SK-N-SH (cell line): ENCODE data around the gene MVD. TPM values are rescaled to one million over a fixed set of nuclear protein-coding genes. Genes with fewer than 3 reads are reported as not detected.

Experiments used
- CTCF ChIA-PET: fragments of 300-600, 350-600 bp; formaldehyde crosslinking; extraction: SDS; loops from one replicate; lab custom pipeline; 2021; lab: Yijun Ruan, JAX
- POLR2A ChIA-PET: fragments of 350-600 bp; sonication (Branson Sonifier 250); formaldehyde crosslinking; extraction: SDS; loops from one replicate; lab custom pipeline; 2020; ENCODE audit warnings: antibody characterized with exemption, inconsistent platforms; lab: Yijun Ruan, JAX
- DNase-seq: peaks from one replicate; pipeline ENCODE4 v3.0.0; 2012
- H2AFZ ChIP-seq: fragments of 200-600 bp; sonication (generic); 2 replicates; pipeline ENCODE4 v1.8.1; 2016; ENCODE audit warnings: antibody characterized with exemption, mild to moderate bottlenecking, low read depth
- H3F3A ChIP-seq: fragments of 200-600 bp; sonication (generic); replicated peaks from 2 replicates; pipeline ENCODE3; 2016; ENCODE audit warnings: antibody characterized with exemption, mild to moderate bottlenecking; ENCODE audit not compliant: insufficient read depth
- H3K27ac ChIP-seq, 2 experiments: fragments of 200-500 bp in 1 of 2; fragments of 200-600 bp in 1 of 2; sonication (Bioruptor generic) in 1 of 2; sonication (generic), shearing (Covaris generic) in 1 of 2; 2 replicates each; pipeline versions ENCODE4 v1.5.1 to v1.6.1; 2014 to 2016; ENCODE audit warnings: low read depth in 2 of 2, inconsistent platforms in 1 of 2, low read length in 1 of 2, mild to moderate bottlenecking in 1 of 2, mixed read lengths in 1 of 2
- H3K27me3 ChIP-seq: fragments of 200-600 bp; sonication (generic), shearing (Covaris generic); 2 replicates; pipeline ENCODE4 v1.6.1; 2016; ENCODE audit warnings: mixed run types; ENCODE audit not compliant: insufficient read depth
- H3K36me3 ChIP-seq, 2 experiments: fragments of 200-500 bp in 1 of 2; fragments of 200-600 bp in 1 of 2; sonication (Bioruptor generic) in 1 of 2; sonication (generic) in 1 of 2; replicated peaks in 1 of 2; 2 replicates each; pipeline versions ENCODE3 to v1.5.1; 2014 to 2016; ENCODE audit warnings: low read length in 1 of 2, mild to moderate bottlenecking in 1 of 2; ENCODE audit not compliant: insufficient read depth in 2 of 2, control insufficient read depth in 1 of 2
- H3K4me1 ChIP-seq, 2 experiments: fragments of 200-500 bp in 1 of 2; fragments of 200-600 bp in 1 of 2; sonication (Bioruptor generic) in 1 of 2; sonication (generic), shearing (Covaris generic) in 1 of 2; 2 replicates each; pipeline versions ENCODE4 v1.5.1 to v1.6.1; 2014 to 2016; ENCODE audit warnings: low read depth in 1 of 2, low read length in 1 of 2, mixed run types in 1 of 2; ENCODE audit not compliant: insufficient read depth in 2 of 2, control insufficient read depth in 1 of 2
- H3K4me2 ChIP-seq: fragments of 200-600 bp; sonication (generic), shearing (Covaris generic); 2 replicates; pipeline ENCODE4 v1.6.1; 2017; ENCODE audit warnings: mixed run types
- H3K4me3 ChIP-seq, 2 experiments: fragments of 200-500 bp in 1 of 2; fragments of 200-600 bp in 1 of 2; sonication (Bioruptor generic) in 1 of 2; sonication (generic), shearing (Covaris generic) in 1 of 2; 2 replicates each; pipeline versions ENCODE4 v1.5.1 to v1.8.1; 2014 to 2016; ENCODE audit warnings: low read depth in 2 of 2, inconsistent platforms in 1 of 2, low read length in 1 of 2, mild to moderate bottlenecking in 1 of 2, mixed read lengths in 1 of 2, moderate library complexity in 1 of 2
- H3K79me2 ChIP-seq: fragments of 200-600 bp; sonication (generic); 2 replicates; pipeline ENCODE4 v1.8.1; 2017; ENCODE audit warnings: mild to moderate bottlenecking; ENCODE audit not compliant: insufficient read depth
- H3K9ac ChIP-seq: fragments of 200-600 bp; sonication (generic); 2 replicates; pipeline ENCODE4 v1.6.1; 2017; ENCODE audit warnings: mixed run types
- H3K9me2 ChIP-seq: fragments of 200-600 bp; sonication (generic); 2 replicates; pipeline ENCODE4 v1.6.1; 2017; ENCODE audit warnings: mixed run types
- H3K9me3 ChIP-seq: fragments of 200-600 bp; sonication (generic); 2 replicates; pipeline ENCODE4 v1.6.1; 2017; ENCODE audit warnings: mixed run types, mild to moderate bottlenecking, moderate library complexity
- H4K20me1 ChIP-seq: fragments of 200-600 bp; sonication (generic); 2 replicates; pipeline ENCODE4 v1.6.1; 2017; ENCODE audit warnings: mild to moderate bottlenecking, mixed run types; ENCODE audit not compliant: insufficient read depth
- CHD2 ChIP-seq: fragments of 150-350 bp; IDR thresholded peaks from 2 replicates; pipeline ENCODE4 v1.6.1; 2018; ENCODE audit warnings: low read length; ENCODE audit not compliant: partially characterized antibody
- FOXM1 ChIP-seq: IDR thresholded peaks from 2 replicates; pipeline ENCODE4 v1.4.0; 2012; ENCODE audit warnings: low read depth, mild to moderate bottlenecking
- GATA2 ChIP-seq: sonication (generic); formaldehyde crosslinking; IDR thresholded peaks from 2 replicates; pipeline ENCODE4 v1.5.0; 2020; ENCODE audit warnings: mild to moderate bottlenecking, missing genetic modification reagents
- JUND ChIP-seq: IDR thresholded peaks from 2 replicates; pipeline ENCODE4 v1.4.0; 2012
- NRF1 ChIP-seq: IDR thresholded peaks from 2 replicates; pipeline ENCODE4 v1.6.1; 2012; ENCODE audit warnings: low read depth, mild to moderate bottlenecking, low read length
- RCOR1 ChIP-seq: fragments of 150-350 bp; IDR thresholded peaks from 2 replicates; pipeline ENCODE4 v1.6.1; 2017; ENCODE audit warnings: antibody characterized with exemption, low read length
- RFX5 ChIP-seq: IDR thresholded peaks from 2 replicates; pipeline ENCODE4 v1.6.1; 2012; ENCODE audit warnings: mild to moderate bottlenecking, improper control_type of control experiment, low read length
- SMC3 ChIP-seq: IDR thresholded peaks from 2 replicates; pipeline ENCODE4 v1.6.1; 2012; ENCODE audit warnings: low read depth, low read length, improper control_type of control experiment
- TAF1 ChIP-seq: IDR thresholded peaks from 2 replicates; pipeline ENCODE4 v1.6.1; 2012; ENCODE audit warnings: low read depth, mild to moderate bottlenecking, low read length, moderate library complexity, borderline replicate concordance
- TCF12 ChIP-seq: IDR thresholded peaks from 2 replicates; pipeline ENCODE4 v1.4.0; 2012
- YY1 ChIP-seq: IDR thresholded peaks from 2 replicates; pipeline ENCODE4 v1.4.0; 2012; ENCODE audit warnings: low read depth, mild to moderate bottlenecking
- WGBS: methylation state at CpG from one replicate; pipeline ENCODE4 v1.1.6; 2017; ENCODE audit warnings: low lambda C conversion rate; 5-methylcytosine and 5-hydroxymethylcytosine counted together
- polyA plus RNA-seq, 3 experiments: library from polyadenylated mRNA; depleted of rRNA; stranded (reverse); fragments of >200 nt; gene quantifications; 2 replicates each; pipeline ENCODE4 v1.2.3, GENCODE V29; 2012
- TF ChIP-seq, protein P1 (sequence below): fragments of 150-350 bp; IDR thresholded peaks from 2 replicates; pipeline ENCODE4 v1.6.1; 2016; ENCODE audit warnings: mild to moderate bottlenecking, low read depth, low read length
- TF ChIP-seq, protein P2 (sequence below): IDR thresholded peaks from 2 replicates; pipeline ENCODE4 v1.6.1; 2012; ENCODE audit warnings: mild to moderate bottlenecking, low read depth, low read length, moderate library complexity
- TF ChIP-seq, protein P3 (sequence below): IDR thresholded peaks from 2 replicates; pipeline ENCODE4 v1.4.0; 2012; ENCODE audit warnings: low read depth, borderline replicate concordance
- TF ChIP-seq, protein P4 (sequence below): IDR thresholded peaks from 2 replicates; pipeline ENCODE4; 2012
- TF ChIP-seq, protein P5 (sequence below): IDR thresholded peaks from 2 replicates; pipeline ENCODE4 v1.4.0; 2012; ENCODE audit warnings: low read depth

Gene MVD
- polyA plus RNA-seq, 1 of the 3 experiments (the other 2 are of a cell fraction) = 15.7 TPM

DNA sequence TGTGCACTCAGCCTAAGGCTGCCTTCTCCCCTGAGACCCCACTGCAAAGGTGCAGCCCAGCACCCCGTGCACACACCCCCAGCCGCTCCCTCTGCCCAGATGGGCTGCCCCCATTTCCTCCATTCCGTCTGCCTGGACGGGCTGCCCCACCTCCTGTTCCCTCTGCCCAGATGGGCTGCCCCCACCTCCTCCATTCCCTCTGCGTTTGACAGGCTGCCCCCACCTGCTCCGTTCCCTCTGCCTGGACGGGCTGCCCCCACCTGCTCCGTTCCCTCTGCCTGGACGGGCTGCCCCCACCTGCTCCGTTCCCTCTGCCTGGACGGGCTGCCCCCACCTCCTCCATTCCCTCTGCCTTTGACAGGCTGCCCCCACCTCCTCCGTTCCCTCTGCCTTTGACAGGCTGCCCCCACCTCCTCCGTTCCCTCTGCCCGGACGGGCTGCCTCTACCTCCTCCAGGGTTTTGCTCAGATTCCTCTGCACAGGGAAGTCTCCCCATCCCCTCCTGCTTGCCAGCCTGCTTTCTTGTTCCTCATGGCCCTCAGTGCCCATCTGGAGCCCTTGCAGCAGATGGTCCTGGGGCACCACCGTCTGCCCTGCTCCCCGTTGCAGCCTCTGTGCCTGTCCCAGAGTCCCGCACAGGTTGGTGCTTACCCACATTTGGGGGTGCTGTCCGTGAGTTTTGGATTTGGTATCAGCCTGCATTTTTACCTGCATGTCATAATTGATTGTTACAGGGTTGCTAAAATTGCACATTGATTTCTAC lies 47.9 kb downstream of the MVD start:
- H3K36me3 ChIP-seq = peaks cover 6 to 40% of the 10 kb centered on the region in 2 experiments
- H3K27ac ChIP-seq = no peak overlapping the region
- no peaks in the 10 kb centered on the region for H3K4me1 ChIP-seq
- H3K4me2 ChIP-seq = no peak overlapping the region
- H3K9ac ChIP-seq = no peak overlapping the region
- WGBS = 92% methylated on average over 19 of the region's 19 CpGs
- H4K20me1 ChIP-seq = peaks cover 11% of the 10 kb centered on the region
- no peak overlapping the region for H3K4me3 ChIP-seq
- POLR2A ChIA-PET = no interaction called here
- H3K27me3 ChIP-seq = no peaks in the 10 kb centered on the region
- peaks cover 20% of the 10 kb centered on the region; the same call in 1 of the 2 replicates for H3K79me2 ChIP-seq
- H2AFZ ChIP-seq = no peak overlapping the region
- CTCF ChIA-PET = no interaction called here
- no peaks in the 10 kb centered on the region for H3K9me2 ChIP-seq
- H3K9me3 ChIP-seq = no peaks in the 10 kb centered on the region
- TF ChIP-seq, protein P1, sequence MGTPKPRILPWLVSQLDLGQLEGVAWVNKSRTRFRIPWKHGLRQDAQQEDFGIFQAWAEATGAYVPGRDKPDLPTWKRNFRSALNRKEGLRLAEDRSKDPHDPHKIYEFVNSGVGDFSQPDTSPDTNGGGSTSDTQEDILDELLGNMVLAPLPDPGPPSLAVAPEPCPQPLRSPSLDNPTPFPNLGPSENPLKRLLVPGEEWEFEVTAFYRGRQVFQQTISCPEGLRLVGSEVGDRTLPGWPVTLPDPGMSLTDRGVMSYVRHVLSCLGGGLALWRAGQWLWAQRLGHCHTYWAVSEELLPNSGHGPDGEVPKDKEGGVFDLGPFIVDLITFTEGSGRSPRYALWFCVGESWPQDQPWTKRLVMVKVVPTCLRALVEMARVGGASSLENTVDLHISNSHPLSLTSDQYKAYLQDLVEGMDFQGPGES = no peak
- TF ChIP-seq SMC3 = no peak
- TF ChIP-seq, protein P2, sequence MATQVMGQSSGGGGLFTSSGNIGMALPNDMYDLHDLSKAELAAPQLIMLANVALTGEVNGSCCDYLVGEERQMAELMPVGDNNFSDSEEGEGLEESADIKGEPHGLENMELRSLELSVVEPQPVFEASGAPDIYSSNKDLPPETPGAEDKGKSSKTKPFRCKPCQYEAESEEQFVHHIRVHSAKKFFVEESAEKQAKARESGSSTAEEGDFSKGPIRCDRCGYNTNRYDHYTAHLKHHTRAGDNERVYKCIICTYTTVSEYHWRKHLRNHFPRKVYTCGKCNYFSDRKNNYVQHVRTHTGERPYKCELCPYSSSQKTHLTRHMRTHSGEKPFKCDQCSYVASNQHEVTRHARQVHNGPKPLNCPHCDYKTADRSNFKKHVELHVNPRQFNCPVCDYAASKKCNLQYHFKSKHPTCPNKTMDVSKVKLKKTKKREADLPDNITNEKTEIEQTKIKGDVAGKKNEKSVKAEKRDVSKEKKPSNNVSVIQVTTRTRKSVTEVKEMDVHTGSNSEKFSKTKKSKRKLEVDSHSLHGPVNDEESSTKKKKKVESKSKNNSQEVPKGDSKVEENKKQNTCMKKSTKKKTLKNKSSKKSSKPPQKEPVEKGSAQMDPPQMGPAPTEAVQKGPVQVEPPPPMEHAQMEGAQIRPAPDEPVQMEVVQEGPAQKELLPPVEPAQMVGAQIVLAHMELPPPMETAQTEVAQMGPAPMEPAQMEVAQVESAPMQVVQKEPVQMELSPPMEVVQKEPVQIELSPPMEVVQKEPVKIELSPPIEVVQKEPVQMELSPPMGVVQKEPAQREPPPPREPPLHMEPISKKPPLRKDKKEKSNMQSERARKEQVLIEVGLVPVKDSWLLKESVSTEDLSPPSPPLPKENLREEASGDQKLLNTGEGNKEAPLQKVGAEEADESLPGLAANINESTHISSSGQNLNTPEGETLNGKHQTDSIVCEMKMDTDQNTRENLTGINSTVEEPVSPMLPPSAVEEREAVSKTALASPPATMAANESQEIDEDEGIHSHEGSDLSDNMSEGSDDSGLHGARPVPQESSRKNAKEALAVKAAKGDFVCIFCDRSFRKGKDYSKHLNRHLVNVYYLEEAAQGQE = no peak
- no peak for TF ChIP-seq TCF12
- TF ChIP-seq YY1 = no peak
- TF ChIP-seq, protein P3, sequence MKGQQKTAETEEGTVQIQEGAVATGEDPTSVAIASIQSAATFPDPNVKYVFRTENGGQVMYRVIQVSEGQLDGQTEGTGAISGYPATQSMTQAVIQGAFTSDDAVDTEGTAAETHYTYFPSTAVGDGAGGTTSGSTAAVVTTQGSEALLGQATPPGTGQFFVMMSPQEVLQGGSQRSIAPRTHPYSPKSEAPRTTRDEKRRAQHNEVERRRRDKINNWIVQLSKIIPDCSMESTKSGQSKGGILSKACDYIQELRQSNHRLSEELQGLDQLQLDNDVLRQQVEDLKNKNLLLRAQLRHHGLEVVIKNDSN = no peak
- no peak for TF ChIP-seq JUND
- TF ChIP-seq, protein P4, sequence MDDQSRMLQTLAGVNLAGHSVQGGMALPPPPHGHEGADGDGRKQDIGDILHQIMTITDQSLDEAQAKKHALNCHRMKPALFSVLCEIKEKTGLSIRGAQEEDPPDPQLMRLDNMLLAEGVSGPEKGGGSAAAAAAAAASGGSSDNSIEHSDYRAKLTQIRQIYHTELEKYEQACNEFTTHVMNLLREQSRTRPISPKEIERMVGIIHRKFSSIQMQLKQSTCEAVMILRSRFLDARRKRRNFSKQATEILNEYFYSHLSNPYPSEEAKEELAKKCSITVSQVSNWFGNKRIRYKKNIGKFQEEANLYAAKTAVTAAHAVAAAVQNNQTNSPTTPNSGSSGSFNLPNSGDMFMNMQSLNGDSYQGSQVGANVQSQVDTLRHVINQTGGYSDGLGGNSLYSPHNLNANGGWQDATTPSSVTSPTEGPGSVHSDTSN = no peak
- TF ChIP-seq RFX5 = no peak
- no peak for TF ChIP-seq RCOR1
- no peak for TF ChIP-seq GATA2 (CRISPR knock-in tag)
- TF ChIP-seq, protein P5, sequence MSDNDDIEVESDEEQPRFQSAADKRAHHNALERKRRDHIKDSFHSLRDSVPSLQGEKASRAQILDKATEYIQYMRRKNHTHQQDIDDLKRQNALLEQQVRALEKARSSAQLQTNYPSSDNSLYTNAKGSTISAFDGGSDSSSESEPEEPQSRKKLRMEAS = no peak
- no peak for TF ChIP-seq TAF1
- TF ChIP-seq CHD2 = no peak
- TF ChIP-seq NRF1 = no peak
- TF ChIP-seq FOXM1 = no peak
- no peak for DNase-seq
- H3F3A ChIP-seq = no peaks in the 10 kb centered on the region
